SK-N-SH (cell line): ENCODE measurements around the gene SMC1B. TPM values are rescaled to one million over a fixed set of nuclear protein-coding genes. Genes with fewer than 3 reads are reported as not detected.

Experiments
- CTCF ChIA-PET: fragments of 300-600, 350-600 bp; formaldehyde crosslinking; extraction: SDS; loops from one replicate; lab custom pipeline; 2021; lab: Yijun Ruan, JAX
- POLR2A ChIA-PET: fragments of 350-600 bp; sonication (Branson Sonifier 250); formaldehyde crosslinking; extraction: SDS; loops from one replicate; lab custom pipeline; 2020; ENCODE audit warnings: antibody characterized with exemption, inconsistent platforms; lab: Yijun Ruan, JAX
- DNase-seq: peaks from one replicate; pipeline ENCODE4 v3.0.0; 2012
- H2AFZ ChIP-seq: fragments of 200-600 bp; sonication (generic); 2 replicates; pipeline ENCODE4 v1.8.1; 2016; ENCODE audit warnings: antibody characterized with exemption, mild to moderate bottlenecking, low read depth
- H3F3A ChIP-seq: fragments of 200-600 bp; sonication (generic); replicated peaks from 2 replicates; pipeline ENCODE3; 2016; ENCODE audit warnings: antibody characterized with exemption, mild to moderate bottlenecking; ENCODE audit not compliant: insufficient read depth
- H3K27ac ChIP-seq, 2 experiments: fragments of 200-500 bp in 1 of 2; fragments of 200-600 bp in 1 of 2; sonication (Bioruptor generic) in 1 of 2; sonication (generic), shearing (Covaris generic) in 1 of 2; 2 replicates each; pipeline versions ENCODE4 v1.5.1 to v1.6.1; 2014 to 2016; ENCODE audit warnings: low read depth in 2 of 2, inconsistent platforms in 1 of 2, low read length in 1 of 2, mild to moderate bottlenecking in 1 of 2, mixed read lengths in 1 of 2
- H3K27me3 ChIP-seq: fragments of 200-600 bp; sonication (generic), shearing (Covaris generic); 2 replicates; pipeline ENCODE4 v1.6.1; 2016; ENCODE audit warnings: mixed run types; ENCODE audit not compliant: insufficient read depth
- H3K36me3 ChIP-seq, 2 experiments: fragments of 200-500 bp in 1 of 2; fragments of 200-600 bp in 1 of 2; sonication (Bioruptor generic) in 1 of 2; sonication (generic) in 1 of 2; replicated peaks in 1 of 2; 2 replicates each; pipeline versions ENCODE3 to v1.5.1; 2014 to 2016; ENCODE audit warnings: low read length in 1 of 2, mild to moderate bottlenecking in 1 of 2; ENCODE audit not compliant: insufficient read depth in 2 of 2, control insufficient read depth in 1 of 2
- H3K4me1 ChIP-seq, 2 experiments: fragments of 200-500 bp in 1 of 2; fragments of 200-600 bp in 1 of 2; sonication (Bioruptor generic) in 1 of 2; sonication (generic), shearing (Covaris generic) in 1 of 2; 2 replicates each; pipeline versions ENCODE4 v1.5.1 to v1.6.1; 2014 to 2016; ENCODE audit warnings: low read depth in 1 of 2, low read length in 1 of 2, mixed run types in 1 of 2; ENCODE audit not compliant: insufficient read depth in 2 of 2, control insufficient read depth in 1 of 2
- H3K4me2 ChIP-seq: fragments of 200-600 bp; sonication (generic), shearing (Covaris generic); 2 replicates; pipeline ENCODE4 v1.6.1; 2017; ENCODE audit warnings: mixed run types
- H3K4me3 ChIP-seq, 2 experiments: fragments of 200-500 bp in 1 of 2; fragments of 200-600 bp in 1 of 2; sonication (Bioruptor generic) in 1 of 2; sonication (generic), shearing (Covaris generic) in 1 of 2; 2 replicates each; pipeline versions ENCODE4 v1.5.1 to v1.8.1; 2014 to 2016; ENCODE audit warnings: low read depth in 2 of 2, inconsistent platforms in 1 of 2, low read length in 1 of 2, mild to moderate bottlenecking in 1 of 2, mixed read lengths in 1 of 2, moderate library complexity in 1 of 2
- H3K79me2 ChIP-seq: fragments of 200-600 bp; sonication (generic); 2 replicates; pipeline ENCODE4 v1.8.1; 2017; ENCODE audit warnings: mild to moderate bottlenecking; ENCODE audit not compliant: insufficient read depth
- H3K9ac ChIP-seq: fragments of 200-600 bp; sonication (generic); 2 replicates; pipeline ENCODE4 v1.6.1; 2017; ENCODE audit warnings: mixed run types
- H3K9me2 ChIP-seq: fragments of 200-600 bp; sonication (generic); 2 replicates; pipeline ENCODE4 v1.6.1; 2017; ENCODE audit warnings: mixed run types
- H3K9me3 ChIP-seq: fragments of 200-600 bp; sonication (generic); 2 replicates; pipeline ENCODE4 v1.6.1; 2017; ENCODE audit warnings: mixed run types, mild to moderate bottlenecking, moderate library complexity
- H4K20me1 ChIP-seq: fragments of 200-600 bp; sonication (generic); 2 replicates; pipeline ENCODE4 v1.6.1; 2017; ENCODE audit warnings: mild to moderate bottlenecking, mixed run types; ENCODE audit not compliant: insufficient read depth
- CTCF ChIP-seq: fragments of 200-600 bp; sonication (generic); IDR thresholded peaks from 2 replicates; pipeline ENCODE4 v1.6.1; 2017; ENCODE audit warnings: antibody characterized with exemption, mild to moderate bottlenecking, moderate library complexity
- EZH2phosphoT487 ChIP-seq: fragments of 200-600 bp; sonication (generic); IDR thresholded peaks from 2 replicates; pipeline ENCODE4 v1.6.1; 2017; ENCODE audit warnings: low read depth, mixed run types, mild to moderate bottlenecking, antibody characterized with exemption, moderate library complexity, borderline replicate concordance
- FOSL2 ChIP-seq: IDR thresholded peaks from 2 replicates; pipeline ENCODE4 v1.4.0; 2012; ENCODE audit warnings: low read depth, mild to moderate bottlenecking, moderate library complexity, borderline replicate concordance
- GABPA ChIP-seq: IDR thresholded peaks from 2 replicates; pipeline ENCODE4 v1.4.0; 2012; ENCODE audit warnings: low read depth, mild to moderate bottlenecking
- GATA2 ChIP-seq: sonication (generic); formaldehyde crosslinking; IDR thresholded peaks from 2 replicates; pipeline ENCODE4 v1.5.0; 2020; ENCODE audit warnings: mild to moderate bottlenecking, missing genetic modification reagents
- MEF2A ChIP-seq: IDR thresholded peaks from 2 replicates; pipeline ENCODE4 v1.4.0; 2012; ENCODE audit warnings: low read depth, borderline replicate concordance
- MXI1 ChIP-seq: IDR thresholded peaks from 2 replicates; pipeline ENCODE4 v1.6.1; 2012; ENCODE audit warnings: mild to moderate bottlenecking, low read depth, low read length, improper control_type of control experiment
- NFIC ChIP-seq: IDR thresholded peaks from 2 replicates; pipeline ENCODE4 v1.4.0; 2012; ENCODE audit warnings: borderline replicate concordance
- NRF1 ChIP-seq: IDR thresholded peaks from 2 replicates; pipeline ENCODE4 v1.6.1; 2012; ENCODE audit warnings: low read depth, mild to moderate bottlenecking, low read length
- POLR2AphosphoS5 ChIP-seq: IDR thresholded peaks from 2 replicates; pipeline ENCODE4 v1.6.1; 2012; ENCODE audit warnings: low read depth, low read length
- REST ChIP-seq: IDR thresholded peaks from 2 replicates; pipeline ENCODE4 v1.6.1; 2012; ENCODE audit warnings: mild to moderate bottlenecking, low read depth, low read length, moderate library complexity
- RFX5 ChIP-seq: IDR thresholded peaks from 2 replicates; pipeline ENCODE4 v1.6.1; 2012; ENCODE audit warnings: mild to moderate bottlenecking, improper control_type of control experiment, low read length
- RXRA ChIP-seq: IDR thresholded peaks from 2 replicates; pipeline ENCODE4 v1.4.0; 2012; ENCODE audit warnings: low read depth, mild to moderate bottlenecking, borderline replicate concordance
- TEAD4 ChIP-seq: IDR thresholded peaks from 2 replicates; pipeline ENCODE4 v1.4.0; 2012; ENCODE audit warnings: mild to moderate bottlenecking, borderline replicate concordance; ENCODE audit not compliant: insufficient read depth
- USF1 ChIP-seq: IDR thresholded peaks from 2 replicates; pipeline ENCODE4 v1.4.0; 2012; ENCODE audit warnings: low read depth, borderline replicate concordance
- YY1 ChIP-seq: IDR thresholded peaks from 2 replicates; pipeline ENCODE4 v1.4.0; 2012; ENCODE audit warnings: low read depth, mild to moderate bottlenecking
- WGBS: methylation state at CpG from one replicate; pipeline ENCODE4 v1.1.6; 2017; ENCODE audit warnings: low lambda C conversion rate; 5-methylcytosine and 5-hydroxymethylcytosine counted together
- polyA plus RNA-seq, 3 experiments: library from polyadenylated mRNA; depleted of rRNA; stranded (reverse); fragments of >200 nt; gene quantifications; 2 replicates each; pipeline ENCODE4 v1.2.3, GENCODE V29; 2012
- TF ChIP-seq, protein P1 (sequence below): IDR thresholded peaks from 2 replicates; pipeline ENCODE4; 2012
- TF ChIP-seq, protein P2 (sequence below): fragments of 150-350 bp; IDR thresholded peaks from 2 replicates; pipeline ENCODE4 v1.6.1; 2016; ENCODE audit warnings: mild to moderate bottlenecking, low read depth, low read length

SMC1B gene
- polyA plus RNA-seq, 1 of the 3 experiments (the other 2 are of a cell fraction) = not detected

DNA sequence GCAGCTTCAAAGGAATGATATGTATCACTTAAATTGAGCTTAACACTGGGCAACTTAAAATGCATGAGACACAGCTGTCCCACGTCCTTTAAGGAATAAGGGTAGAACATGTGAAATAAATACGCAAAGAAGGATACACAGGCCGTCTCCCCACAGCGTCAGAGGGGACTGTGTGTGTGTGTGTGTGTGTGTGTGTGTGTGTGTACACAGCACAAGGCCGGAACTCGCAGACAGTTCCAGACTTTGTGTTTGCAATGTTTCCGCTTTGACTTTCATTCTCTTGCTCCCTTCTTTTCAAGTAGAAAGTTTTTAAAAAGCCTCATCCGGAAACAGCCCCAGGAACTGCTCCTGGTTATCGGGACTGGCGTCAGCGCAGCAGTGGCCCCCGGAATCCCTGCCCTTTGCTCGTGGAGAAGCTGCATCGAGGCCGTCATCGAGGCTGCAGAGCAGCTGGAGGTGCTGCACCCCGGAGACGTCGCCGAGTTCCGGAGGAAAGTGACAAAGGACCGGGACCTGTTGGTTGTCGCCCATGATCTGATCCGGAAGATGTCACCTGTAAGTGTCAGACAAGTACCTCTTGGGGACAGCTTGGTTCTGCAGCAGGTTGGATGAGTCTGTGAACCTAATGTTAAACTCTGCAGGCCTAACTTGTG is 90.4 kb downstream of the SMC1B start:
- POLR2A ChIA-PET = no interaction called here
- Histone ChIP-seq H3K27me3 (no peaks in the 10 kb centered on the region), H3K4me3 (no peak overlapping the region)
- TF ChIP-seq GATA2 (CRISPR knock-in tag) (no peak), FOSL2 (no peak), POLR2AphosphoS5 (no peak), REST (no peak)
- TF ChIP-seq, protein P1, sequence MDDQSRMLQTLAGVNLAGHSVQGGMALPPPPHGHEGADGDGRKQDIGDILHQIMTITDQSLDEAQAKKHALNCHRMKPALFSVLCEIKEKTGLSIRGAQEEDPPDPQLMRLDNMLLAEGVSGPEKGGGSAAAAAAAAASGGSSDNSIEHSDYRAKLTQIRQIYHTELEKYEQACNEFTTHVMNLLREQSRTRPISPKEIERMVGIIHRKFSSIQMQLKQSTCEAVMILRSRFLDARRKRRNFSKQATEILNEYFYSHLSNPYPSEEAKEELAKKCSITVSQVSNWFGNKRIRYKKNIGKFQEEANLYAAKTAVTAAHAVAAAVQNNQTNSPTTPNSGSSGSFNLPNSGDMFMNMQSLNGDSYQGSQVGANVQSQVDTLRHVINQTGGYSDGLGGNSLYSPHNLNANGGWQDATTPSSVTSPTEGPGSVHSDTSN = no peak
- TF ChIP-seq, all 33 proteins: peak for 0
- peaks cover 6 to 17% of the 10 kb centered on the region in 2 experiments for H3K36me3 ChIP-seq
- WGBS = 96% methylated on average over 24 of the region's 24 CpGs
- H3F3A ChIP-seq = peaks cover 6% of the 10 kb centered on the region
- CTCF ChIA-PET = interaction anchor here (1.2 to 1.9 kb wide), 3 partner anchors 11 to 231 kb away, joined by 3 to 7 read pairs (median 3); no protein-coding TSS in a partner anchor
- peaks cover 11 to 33% of the 10 kb centered on the region in 2 experiments for H3K4me1 ChIP-seq
- no peak for DNase-seq
- no peaks in the 10 kb centered on the region for H4K20me1 ChIP-seq
- H3K27ac ChIP-seq = no peak overlapping the region
- H2AFZ ChIP-seq = no peak overlapping the region
- no peak overlapping the region for H3K4me2 ChIP-seq
- H3K9me3 ChIP-seq = no peaks in the 10 kb centered on the region
- H3K9me2 ChIP-seq = no peaks in the 10 kb centered on the region
- no peak overlapping the region for H3K9ac ChIP-seq
- H3K79me2 ChIP-seq = peaks cover 34% of the 10 kb centered on the region

- no peak for DNase-seq
- WGBS = 96% methylated on average over 8 of the region's 12 CpGs
- CTCF ChIA-PET = interaction anchor here (0.7 kb wide), 1 partner anchor 79 kb away, joined by 3 read pairs; no protein-coding TSS in a partner anchor
- TF ChIP-seq GABPA = no peak
- no peak for TF ChIP-seq NRF1
- TF ChIP-seq NFIC = no peak
- TF ChIP-seq RXRA = no peak
- no peak for TF ChIP-seq FOSL2
- no peak for TF ChIP-seq CTCF
- TF ChIP-seq MEF2A = no peak
- TF ChIP-seq EZH2phosphoT487 = no peak
- TF ChIP-seq TEAD4 = no peak
- TF ChIP-seq RFX5 = no peak
- TF ChIP-seq, protein P2, sequence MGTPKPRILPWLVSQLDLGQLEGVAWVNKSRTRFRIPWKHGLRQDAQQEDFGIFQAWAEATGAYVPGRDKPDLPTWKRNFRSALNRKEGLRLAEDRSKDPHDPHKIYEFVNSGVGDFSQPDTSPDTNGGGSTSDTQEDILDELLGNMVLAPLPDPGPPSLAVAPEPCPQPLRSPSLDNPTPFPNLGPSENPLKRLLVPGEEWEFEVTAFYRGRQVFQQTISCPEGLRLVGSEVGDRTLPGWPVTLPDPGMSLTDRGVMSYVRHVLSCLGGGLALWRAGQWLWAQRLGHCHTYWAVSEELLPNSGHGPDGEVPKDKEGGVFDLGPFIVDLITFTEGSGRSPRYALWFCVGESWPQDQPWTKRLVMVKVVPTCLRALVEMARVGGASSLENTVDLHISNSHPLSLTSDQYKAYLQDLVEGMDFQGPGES = no peak
- TF ChIP-seq YY1 = no peak
- no peak for TF ChIP-seq POLR2AphosphoS5
- TF ChIP-seq USF1 = no peak
- TF ChIP-seq MXI1 = no peak
Observed at GRCh38 chr22:45321827-45322226, 91.6 kb downstream of the SMC1B start.

More at GRCh38 chr22:45321827-45322226, 91.6 kb downstream of the SMC1B start:
- POLR2A ChIA-PET = no interaction called here
- Histone ChIP-seq H3K79me2 (peaks cover 34% of the 10 kb centered on the region), H3K4me2 (no peak overlapping the region), H3F3A (peaks cover 6% of the 10 kb centered on the region), H3K9me2 (no peaks in the 10 kb centered on the region), H3K9me3 (no peaks in the 10 kb centered on the region), H4K20me1 (no peaks in the 10 kb centered on the region), H3K27ac (no peak overlapping the region), H3K4me1 (peaks cover 16 to 35% of the 10 kb centered on the region in 2 experiments), H3K9ac (no peak overlapping the region), H3K4me3 (no peak overlapping the region), H2AFZ (no peak overlapping the region), H3K27me3 (no peaks in the 10 kb centered on the region), H3K36me3 (peaks cover 6 to 17% of the 10 kb centered on the region in 2 experiments)
